Occipital lobe (tissue), 2 donors: Measurements from ENCODE around the gene GTF2IRD1. TPM values are rescaled to one million over a fixed set of nuclear protein-coding genes. Genes with fewer than 3 reads are reported as not detected.
"Not testable (repeated sequence)": the region's sequence is repeated elsewhere in the genome, so short reads cannot be mapped to it uniquely, and the experiment has no call there.

Experiments used
- DNase-seq: peaks from one replicate; lab custom pipeline; 2025; lab: John Stamatoyannopoulos, UW
- total RNA-seq: library from RNA; depleted of rRNA; stranded (reverse); fragments of >200 nt; gene quantifications from one replicate; pipeline ENCODE4 v1.2.3, GENCODE V29; 2014

The GTF2IRD1 gene
- total RNA-seq, 1 donor from 2014 or later = 16.1 TPM

DNA sequence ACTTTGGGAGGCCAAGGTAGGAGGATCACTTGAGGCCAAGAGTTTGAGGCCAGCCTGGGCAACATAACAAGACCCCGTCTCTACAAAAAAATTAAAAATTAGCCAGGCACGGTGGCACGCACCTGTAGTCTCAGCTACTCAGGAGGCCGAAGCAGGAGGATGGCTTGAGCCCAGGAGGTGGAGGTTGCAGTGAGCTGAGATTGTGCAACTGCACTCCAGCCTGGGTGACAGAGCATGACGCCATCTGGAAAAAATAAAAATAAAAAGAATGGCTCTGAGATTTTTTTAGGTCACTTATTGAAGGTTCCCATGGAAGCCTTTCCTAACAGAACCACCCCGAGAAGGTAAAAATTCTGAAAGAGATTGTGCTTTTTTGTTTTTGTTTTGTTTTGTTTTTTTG is 109.9 kb downstream of the GTF2IRD1 start:
- DNase-seq = not testable (repeated sequence)

DNA sequence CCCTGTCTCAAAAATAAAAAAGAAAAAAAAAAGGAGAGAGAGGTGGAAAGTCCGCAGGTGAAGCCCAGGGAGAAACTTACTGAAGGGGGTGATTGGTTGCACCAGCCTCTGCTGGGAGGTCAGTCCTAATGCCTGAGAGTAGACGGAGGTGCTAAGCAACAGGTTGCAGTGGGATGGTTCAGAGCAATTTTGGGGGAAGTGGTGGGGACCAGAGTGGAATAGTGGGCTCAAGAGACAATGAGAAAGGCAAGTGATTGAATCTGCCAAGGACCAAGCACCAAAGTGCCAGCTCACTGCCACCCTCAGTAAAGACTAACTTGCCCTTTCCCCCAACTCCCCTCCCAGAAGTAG is 113.6 kb downstream of the GTF2IRD1 start:
- no peak for DNase-seq

DNA sequence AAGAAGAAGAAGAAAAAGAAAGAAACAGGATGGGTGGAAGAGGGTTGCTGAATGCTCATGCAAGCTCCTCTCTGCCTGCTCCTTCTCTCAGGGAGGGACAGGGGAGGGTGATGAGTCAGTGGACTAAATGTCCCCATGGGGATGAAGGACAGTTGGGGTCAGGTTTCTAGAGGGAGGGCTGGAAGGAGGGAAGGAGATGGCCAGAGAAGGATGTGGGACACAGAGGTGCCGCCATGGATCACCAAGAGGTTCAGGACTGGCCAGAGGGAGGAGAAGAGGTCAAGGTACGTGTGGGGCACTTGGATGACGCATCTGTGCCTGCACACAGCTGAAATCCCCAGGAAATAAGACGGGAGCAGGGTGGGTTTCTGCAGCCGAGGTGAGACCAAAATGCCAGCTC is 115.0 kb downstream of the GTF2IRD1 start:
- DNase-seq = no peak

DNA sequence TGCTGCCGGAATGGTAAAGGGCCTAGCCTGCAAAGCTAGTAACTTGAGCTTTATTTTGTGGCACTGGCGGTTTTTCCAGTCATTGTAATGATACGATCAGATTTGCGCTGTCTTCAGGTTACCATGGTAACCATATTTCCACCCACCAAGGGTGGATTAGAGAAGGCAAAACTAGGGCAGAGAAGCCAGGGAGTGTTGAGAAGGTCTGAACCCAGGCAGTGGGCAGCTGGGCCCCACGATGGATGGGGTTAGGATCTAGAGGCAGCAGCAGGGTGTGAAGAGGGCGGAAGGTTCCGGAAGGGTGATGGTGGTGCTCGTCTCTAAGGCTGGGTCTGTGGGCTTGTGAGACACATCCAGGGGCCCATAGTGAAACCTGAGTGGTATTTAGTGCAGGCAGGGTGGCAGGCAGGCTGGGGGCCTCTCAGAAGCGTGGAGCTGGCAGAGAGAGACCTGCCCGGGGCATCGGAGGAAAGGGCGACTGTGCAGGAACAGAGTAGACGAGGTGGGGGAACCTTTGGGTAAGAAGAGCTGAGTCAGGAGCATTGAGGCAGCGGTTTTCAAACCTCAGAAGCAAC is 115.9 kb downstream of the GTF2IRD1 start:
- no peak for DNase-seq

DNA sequence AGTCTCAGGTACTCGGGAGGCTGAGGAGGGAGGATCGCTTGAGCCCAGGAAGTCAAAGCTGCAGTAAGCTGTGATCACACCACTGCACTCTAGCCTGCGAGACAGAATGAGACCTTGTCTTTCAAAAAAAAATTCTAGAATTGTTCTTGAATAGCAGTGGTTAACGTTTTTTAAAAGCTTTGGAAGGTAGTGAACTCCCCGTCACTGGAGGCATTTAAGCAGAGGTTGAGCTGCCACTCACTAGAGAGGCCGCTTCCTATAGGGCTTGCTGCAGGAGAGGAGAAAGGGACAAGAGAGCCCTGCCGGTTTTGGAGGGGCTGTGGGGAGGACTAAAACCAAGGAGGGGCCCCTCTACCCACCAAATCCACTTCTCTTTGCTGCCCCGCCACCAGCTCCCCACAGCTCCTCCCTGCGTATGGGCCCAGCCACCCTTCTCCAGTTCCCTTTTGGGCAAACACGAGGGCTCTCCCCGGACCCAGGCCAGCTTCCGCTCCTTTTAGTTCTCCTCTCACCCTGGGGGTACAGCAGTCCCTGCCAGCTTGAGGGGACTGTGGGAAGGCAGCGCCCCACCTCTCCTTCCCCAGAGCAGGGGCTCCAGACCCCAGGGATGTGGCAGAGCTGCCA is 116.9 kb downstream of the GTF2IRD1 start:
- no peak for DNase-seq

DNA sequence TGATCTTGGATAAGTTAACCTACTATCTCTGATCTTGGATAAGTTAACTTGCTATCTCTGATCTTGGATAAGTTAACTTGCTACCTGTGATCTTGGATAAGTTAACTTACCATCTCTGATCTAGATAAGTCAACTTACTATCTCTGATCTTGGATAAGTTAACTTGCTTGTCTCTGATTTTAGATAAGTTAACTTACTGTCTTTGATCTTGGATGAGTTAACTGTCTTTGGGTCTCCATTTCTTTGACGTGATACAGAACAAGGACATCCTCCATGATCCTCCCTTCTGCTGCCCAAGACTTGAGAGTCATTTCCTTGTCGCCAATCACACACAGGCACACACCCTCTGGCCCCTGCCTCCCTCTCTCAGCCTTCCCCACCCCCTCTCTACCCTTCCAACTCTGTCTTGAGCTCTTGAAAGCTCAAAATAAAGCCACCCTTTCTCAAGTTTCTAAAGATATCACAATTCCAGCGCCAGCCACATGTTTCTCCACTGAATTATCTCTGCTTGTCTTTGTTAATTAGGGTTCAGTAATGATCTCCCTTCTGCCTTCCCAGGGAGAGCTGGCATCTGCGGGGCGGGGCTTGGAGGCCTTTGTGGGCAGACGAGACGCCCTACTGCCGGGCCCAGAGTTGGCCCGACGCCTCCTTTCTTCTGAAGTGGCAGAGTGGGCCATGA is 118.7 kb downstream of the GTF2IRD1 start:
- no peak for DNase-seq

DNA sequence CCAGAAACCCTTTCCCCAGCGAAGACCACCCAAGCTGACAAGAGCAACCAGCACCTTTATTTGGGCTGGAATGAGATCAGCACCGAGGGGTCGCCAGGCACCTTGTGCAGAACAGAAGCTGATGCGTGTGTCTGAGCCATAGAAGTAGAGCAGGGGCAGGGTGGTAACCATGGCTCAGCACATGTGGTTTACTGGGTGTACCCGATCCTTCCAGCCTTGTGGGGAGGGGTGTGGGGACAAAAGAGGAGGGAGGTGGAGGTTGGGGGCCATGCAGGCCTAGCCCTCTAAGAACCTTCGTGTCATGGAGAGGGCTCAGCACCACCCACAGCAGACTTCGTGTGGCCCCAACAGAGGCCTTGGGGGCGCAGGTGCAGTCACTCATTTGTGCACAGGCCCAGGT is 119.8 kb downstream of the GTF2IRD1 start:
- DNase-seq = no peak

DNA sequence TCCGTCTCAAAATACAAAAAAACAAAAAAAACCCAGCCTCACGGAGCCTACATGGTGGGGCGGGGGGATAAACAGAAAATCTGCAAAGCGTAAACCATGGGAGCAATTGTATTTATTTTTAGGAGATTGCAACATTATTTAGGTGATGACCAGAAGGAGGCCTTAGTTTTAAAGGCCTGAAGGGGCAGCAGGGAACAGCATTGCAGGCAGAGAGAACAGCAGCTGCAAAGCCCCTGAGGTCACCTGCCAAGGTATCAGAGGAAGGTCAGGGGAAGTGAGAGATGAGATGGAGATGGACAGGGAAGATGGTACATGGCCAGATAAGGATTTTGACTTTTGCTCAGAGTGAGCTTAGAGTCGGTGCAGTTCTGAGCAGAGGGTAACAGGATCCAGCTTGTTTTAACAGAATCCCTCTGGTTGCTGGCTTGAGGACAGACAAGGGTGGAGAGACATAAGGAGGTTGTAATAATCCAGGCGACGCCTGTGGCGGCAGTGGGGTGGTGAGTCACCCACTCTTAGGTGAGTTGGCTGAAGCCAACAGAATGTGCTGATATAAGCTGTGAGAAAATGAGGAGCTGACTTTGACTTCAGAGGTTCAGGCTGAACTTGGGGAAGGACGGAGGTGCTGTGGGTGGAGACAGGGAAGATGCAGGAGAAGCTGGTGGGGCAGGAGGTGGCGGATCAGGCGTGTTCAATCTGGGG is 121.5 kb downstream of the GTF2IRD1 start:
- DNase-seq = no peak

DNA sequence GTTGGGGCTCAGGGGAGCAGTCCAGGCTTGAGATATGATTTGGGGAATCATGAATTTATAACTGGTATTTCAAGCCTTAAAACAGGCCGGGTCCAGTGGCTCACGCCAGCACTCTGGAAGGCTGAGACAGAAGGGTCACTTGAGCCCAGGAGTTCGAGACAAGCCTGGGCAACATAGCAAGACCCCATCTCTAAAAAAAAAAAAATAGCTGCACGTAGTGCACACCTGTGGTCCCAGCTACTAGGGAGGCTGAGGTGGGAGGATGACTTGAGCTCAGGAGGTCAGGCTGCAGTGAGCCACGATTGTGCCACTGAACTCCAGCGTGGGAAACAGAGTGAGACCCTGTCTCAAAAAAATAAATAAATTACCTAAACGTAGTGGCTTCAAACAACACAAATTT is 122.1 kb downstream of the GTF2IRD1 start:
- no peak for DNase-seq

DNA sequence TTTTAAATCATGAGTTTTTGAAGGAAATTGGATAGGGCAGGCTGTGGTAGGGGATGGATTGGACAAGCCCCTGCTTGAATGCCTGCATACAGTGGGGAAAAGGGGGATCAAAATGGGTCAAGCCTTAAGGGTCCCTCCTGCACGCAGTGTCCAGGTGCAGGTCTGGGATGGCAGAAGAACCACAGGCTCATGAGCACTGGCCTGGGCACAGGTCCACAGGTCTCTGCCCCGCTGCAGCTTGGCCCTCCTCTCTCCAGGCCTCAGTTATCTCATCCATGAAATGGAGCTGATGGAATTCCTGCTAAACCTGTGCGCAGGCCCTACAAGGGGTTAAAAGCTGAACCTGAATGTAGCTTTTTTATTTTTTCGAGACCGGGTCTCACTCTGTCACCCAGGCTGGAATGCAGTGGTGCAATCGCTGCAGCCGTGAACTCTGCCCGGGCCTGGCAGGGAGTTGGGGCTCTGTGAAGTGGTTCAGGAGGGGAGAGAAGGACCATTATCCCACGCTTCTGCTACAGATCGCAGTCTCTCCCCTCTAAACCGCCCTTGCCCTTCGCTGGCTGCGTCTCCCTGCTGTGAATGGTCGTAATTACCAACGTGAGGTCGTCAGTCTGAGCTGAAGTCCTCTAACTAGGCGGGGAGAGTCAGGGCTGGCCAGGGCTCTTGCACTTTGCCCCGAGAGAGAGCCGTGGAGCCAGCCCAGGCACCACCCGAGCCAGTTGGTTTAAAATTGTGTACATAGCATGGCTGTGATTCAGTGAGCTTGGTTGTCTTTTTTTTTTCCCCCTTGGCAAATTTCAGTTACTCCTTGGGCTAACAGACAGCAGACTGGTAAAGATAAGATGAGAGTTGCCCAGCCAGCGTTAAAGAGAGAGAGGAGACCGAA is 126.3 kb downstream of the GTF2IRD1 start:
- DNase-seq = no peak

DNA sequence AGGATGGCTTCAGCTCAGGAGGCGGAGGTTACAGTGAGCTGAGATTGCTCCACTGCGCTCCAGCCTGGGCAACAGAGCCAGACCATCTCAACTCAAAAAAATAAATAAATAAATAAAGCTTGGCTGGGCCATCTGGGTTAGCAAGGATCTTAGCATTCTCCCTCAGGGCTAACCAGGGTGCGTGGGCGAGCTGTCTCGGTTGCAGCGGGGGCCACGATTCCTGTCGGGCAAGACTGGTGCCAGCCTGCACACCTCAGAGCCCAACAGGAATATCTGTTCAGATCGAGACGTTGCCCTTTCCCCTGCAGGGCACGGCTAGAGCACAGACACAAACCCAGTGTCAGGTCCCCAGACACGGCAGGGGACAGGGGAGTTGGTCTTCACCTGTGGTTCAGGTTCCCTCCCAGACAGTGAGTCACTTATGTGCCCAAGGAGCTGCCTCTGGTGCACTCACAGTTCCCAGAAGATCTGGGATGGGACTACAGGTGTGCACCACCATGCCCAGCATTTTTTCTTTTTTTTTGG is 128.3 kb downstream of the GTF2IRD1 start:
- no peak for DNase-seq

DNA sequence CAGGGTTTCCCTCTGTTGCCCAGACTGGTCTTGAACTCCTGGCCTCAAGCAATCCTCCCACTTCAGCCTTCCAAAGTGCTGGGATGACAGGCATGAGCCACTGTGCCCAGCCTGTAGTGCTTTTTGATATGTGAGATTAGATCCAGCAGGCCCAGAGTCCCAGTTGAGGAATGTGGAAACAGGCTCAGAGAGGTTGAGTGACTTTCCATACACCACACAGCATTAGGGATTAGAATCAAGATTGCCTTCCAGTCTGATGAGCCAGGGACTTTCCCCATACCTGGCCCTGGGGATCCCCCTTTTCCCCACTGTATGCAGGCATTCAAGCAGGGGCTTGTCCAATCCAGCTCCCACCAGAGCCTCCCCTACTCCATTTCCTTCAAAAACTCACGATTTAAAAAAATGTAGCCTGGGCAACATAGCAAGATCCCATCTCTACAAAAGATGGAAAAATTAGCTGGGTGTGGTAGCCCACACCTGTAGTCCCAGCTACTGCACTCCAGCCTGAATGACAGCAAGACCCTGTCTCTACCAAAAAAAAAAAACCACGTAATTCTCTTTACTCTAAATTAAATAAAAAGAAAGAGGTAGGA is 128.8 kb downstream of the GTF2IRD1 start:
- no peak for DNase-seq

DNA sequence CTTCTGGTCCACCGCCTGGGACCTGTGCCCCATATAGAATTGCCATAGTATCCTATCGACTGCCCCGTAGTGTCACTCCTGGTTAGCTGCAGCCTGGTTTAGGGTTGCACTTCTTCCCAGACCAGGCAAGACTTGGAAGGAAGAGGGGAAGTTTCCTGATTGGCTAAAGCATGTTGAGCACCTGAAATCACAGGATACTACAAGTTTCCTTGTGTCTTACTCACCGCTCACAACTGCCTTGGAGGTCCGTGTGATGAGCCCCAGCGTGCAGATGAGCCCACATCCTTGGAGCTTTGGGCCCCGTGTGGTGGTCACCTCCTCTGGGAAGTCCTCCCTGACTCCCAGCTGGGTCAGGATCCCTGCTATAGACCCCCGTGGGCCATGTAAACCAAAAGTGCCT is 129.9 kb downstream of the GTF2IRD1 start:
- no peak for DNase-seq

DNA sequence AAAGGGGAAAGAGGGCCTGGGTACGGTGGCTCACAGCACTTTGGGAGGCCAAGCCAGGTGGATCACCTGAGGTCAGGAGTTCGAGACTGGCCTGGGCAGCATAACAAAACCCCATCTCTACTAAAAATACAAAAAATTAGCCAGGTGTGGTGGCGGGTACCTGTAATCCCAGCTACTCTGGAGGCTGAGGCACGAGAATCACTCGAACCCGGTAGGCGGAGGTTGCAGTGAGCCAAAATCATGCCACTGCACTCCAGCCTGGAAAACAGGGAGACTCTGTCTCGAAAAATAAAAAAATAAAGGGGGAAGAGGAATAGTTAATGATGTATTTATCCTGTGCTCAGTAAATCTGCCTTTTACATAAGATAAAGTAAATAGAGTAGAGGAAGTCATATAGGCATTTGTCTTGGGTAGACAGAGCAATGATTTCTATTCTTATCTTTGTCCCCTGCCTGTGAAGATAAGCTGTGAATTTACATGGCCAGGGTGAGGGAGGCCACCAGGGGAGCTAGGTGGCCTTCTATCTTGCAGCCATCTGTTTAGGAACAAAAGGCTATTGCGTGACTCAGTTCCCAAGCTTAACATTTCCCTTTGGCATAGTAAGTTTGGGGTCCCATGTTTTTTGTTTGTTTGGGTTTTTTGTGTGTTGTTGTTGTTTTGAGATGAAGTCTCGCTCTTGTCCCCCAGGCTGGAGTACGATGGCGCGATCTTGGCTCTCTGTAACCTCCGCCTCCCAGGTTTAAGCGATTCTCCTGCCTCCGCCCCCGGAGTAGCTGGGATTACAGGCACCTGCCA is 130.7 kb downstream of the GTF2IRD1 start:
- no peak for DNase-seq

DNA sequence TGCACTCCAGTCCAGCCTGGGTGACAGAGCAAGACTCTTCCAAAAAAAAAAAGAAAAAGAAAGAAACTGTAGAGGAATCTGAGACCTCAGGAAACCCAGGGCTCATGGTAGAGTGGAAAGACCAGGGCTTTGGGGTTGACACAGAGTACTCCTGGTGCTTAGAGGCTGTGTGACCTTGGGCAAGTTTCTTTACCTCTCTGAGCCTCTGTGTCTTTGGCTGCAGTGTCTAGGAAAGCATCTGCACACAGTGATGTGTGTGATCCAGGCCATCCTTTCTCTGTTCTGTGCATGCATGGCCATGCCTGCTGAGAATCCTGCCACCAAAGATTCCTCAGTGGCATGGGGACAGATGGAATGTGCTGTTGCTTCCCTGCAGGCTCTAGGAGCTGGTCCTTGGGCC is 132.1 kb downstream of the GTF2IRD1 start:
- DNase-seq = no peak

DNA sequence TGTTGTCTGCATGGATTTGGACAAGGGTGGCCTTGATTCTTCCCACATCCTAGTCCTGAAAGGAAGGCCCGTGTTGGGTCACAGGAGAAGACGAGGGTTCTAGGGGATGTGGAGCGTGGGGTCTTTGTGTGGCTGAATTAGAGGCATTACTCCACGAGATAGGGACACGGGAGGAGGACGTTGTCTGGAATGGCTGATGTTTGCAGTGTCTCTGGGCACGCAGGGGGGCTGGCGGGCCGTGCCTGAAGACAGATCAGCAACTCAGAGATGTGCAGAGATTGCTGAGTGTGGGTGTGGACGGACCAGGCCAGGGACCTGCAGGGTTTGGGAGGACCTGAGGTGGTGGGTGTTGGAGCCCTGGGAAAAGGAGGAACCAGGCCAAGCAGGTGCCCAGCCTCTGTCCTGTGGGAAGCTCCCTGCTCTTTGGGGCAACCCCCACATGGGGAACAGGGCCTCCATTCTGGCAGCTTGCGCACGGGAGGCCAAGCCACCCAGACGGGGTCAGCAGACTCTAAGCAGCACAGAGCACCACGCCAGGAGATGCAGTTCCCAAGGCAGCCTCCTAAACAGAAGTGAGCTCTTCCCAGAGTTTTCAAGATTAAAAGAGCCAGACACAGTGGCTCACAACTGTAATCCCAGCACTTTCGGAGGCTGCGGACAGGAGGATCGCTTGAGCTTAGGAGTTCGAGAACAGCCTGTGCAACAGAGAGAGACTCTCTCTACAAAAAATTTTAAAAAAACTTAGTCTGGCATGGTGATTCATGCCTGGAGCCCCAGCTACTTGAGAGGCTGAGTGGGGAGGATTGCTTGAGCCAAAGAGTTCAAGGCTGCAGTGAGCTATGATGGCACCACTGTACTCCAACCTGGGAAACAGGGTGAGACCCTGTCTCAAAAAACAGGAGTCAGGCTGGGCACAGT is 132.8 kb downstream of the GTF2IRD1 start:
- DNase-seq = no peak

DNA sequence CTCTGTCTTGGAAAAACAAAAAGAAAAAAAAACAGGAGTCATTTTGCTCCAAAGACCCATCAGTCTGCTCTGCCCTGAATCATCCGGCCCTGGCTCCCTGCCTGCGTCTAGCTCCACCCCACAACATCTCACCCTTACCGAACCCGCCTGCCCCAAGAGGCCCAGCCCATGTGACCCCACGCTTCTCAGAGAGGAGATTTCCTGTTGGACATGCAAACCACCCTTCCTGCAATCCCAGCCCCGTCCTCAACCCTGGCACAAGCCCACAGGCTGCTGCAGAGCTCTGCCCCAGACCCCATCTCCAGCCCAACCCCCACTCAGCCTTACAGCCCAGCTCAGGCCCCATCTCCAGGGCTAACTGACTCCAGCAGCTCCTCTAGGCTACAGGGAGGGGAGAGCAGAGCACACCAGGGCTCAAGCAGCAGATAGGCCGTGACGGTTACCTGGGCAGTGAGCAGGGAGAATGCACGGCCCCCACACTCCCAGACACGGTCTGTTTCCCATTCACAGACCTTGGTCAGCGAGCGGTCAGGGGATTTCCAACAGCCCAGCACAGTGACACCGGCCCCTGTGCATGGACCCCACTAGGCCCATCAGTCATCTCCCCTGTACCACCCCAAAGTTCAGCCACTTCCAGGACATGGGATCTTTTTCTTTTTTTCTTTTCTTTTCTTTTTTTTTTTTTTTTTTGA is 133.9 kb downstream of the GTF2IRD1 start:
- peak; percentile 15 for DNase-seq

DNA sequence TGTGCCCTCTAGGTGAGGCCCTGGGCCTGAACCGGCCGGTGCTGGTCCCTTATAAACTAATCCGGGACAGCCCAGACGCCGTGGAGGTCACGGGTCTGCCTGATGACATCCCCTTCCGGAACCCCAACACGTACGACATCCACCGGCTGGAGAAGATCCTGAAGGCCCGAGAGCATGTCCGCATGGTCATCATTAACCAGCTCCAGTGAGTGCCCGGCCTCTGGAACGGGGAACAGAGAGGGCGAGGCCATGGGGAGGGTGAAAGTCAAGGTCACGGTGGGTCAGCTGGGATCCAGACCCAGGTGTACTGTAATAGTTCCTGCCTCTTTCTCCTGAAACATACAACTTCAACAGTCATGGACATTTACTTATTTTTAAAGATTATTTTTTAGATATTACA is 137.1 kb downstream of the GTF2IRD1 start:
- DNase-seq = no peak
